Measurements from ENCODE around the gene COL2A1.

- TF ChIP-seq POLR2AphosphoS5 (IDR thresholded peaks at IDR 0.05; ENCODE audit: borderline replicate concordance, low read depth, low read length) = no peak
- TF ChIP-seq FOXP2 (optimal IDR thresholded peaks at IDR 0.05; ENCODE audit: control extremely low read depth, extremely low read length, insufficient read depth) = no peak
Observed at GRCh38 chr12:47946413-47947323, 57.6 kb downstream of the COL2A1 start.

Measured in SK-N-MC (cell line).